Astrocyte (in vitro differentiated cells and primary cell): Measurements from ENCODE around the gene SMLR1. TPM values are rescaled to one million over a fixed set of nuclear protein-coding genes. Genes with fewer than 3 reads are reported as not detected.

ENCODE experiments used
- DNase-seq: peaks from one replicate; pipeline ENCODE4 v3.0.0-alpha.2; 2010; ENCODE audit warnings: low read depth
- FAIRE-seq: peaks from 2 replicates; lab custom pipeline; 2011; peaks lifted over from hg19 to GRCh38; lab: Jason Lieb, UNC
- H2AFZ ChIP-seq: 2 replicates; pipeline ENCODE4 v1.6.0; 2012; ENCODE audit warnings: low read depth, low read length, inconsistent platforms
- H3K27ac ChIP-seq: 2 replicates; pipeline ENCODE4 v1.5.1; 2011; ENCODE audit warnings: low read depth, low read length, inconsistent platforms
- H3K27me3 ChIP-seq: 2 replicates; pipeline ENCODE4 v1.6.0; 2011; ENCODE audit warnings: low read length, inconsistent platforms; ENCODE audit not compliant: insufficient read depth
- H3K36me3 ChIP-seq: 2 replicates; pipeline ENCODE4 v1.5.1; 2011; ENCODE audit warnings: low read length, inconsistent platforms; ENCODE audit not compliant: insufficient read depth
- H3K4me1 ChIP-seq: 2 replicates; pipeline ENCODE4 v1.5.1; 2011; ENCODE audit warnings: low read length, inconsistent platforms; ENCODE audit not compliant: insufficient read depth
- H3K4me2 ChIP-seq: 2 replicates; pipeline ENCODE4 v1.6.0; 2012; ENCODE audit warnings: low read length, inconsistent platforms
- H3K4me3 ChIP-seq: 2 replicates; pipeline ENCODE4 v1.5.1; 2011; ENCODE audit warnings: low read depth, mild to moderate bottlenecking, low read length, inconsistent platforms; ENCODE audit not compliant: insufficient read depth
- H3K79me2 ChIP-seq: 2 replicates; pipeline ENCODE4 v1.6.0; 2012; ENCODE audit warnings: mild to moderate bottlenecking, low read length, inconsistent platforms; ENCODE audit not compliant: insufficient read depth
- H3K9ac ChIP-seq: 2 replicates; pipeline ENCODE4 v1.6.0; 2012; ENCODE audit warnings: mild to moderate bottlenecking, low read length, inconsistent platforms
- H3K9me3 ChIP-seq: 2 replicates; pipeline ENCODE4 v1.5.1; 2012; ENCODE audit warnings: low read depth, mild to moderate bottlenecking, low read length, inconsistent platforms; ENCODE audit not compliant: insufficient read depth
- H4K20me1 ChIP-seq: 2 replicates; pipeline ENCODE4 v1.6.0; 2012; ENCODE audit warnings: low read length, inconsistent platforms; ENCODE audit not compliant: insufficient read depth
- H3K27ac Mint-ChIP-seq: one replicate; pipeline ENCODE4 v1.8.0; 2021; ENCODE audit warnings: mild to moderate bottlenecking, mixed read lengths; ENCODE audit not compliant: unreplicated experiment
- H3K27me3 Mint-ChIP-seq: one replicate; pipeline ENCODE4 v1.8.0; 2021; ENCODE audit warnings: low read depth, mixed read lengths; ENCODE audit not compliant: unreplicated experiment
- H3K36me3 Mint-ChIP-seq: one replicate; pipeline ENCODE4 v1.8.0; 2021; ENCODE audit warnings: low read depth, mixed read lengths; ENCODE audit not compliant: unreplicated experiment
- H3K4me1 Mint-ChIP-seq: one replicate; pipeline ENCODE4 v1.8.0; 2021; ENCODE audit warnings: low read depth, mixed read lengths; ENCODE audit not compliant: unreplicated experiment
- H3K4me3 Mint-ChIP-seq: one replicate; pipeline ENCODE4 v1.8.0; 2021; ENCODE audit warnings: mild to moderate bottlenecking, moderate library complexity, mixed read lengths; ENCODE audit not compliant: unreplicated experiment
- H3K9me3 Mint-ChIP-seq: one replicate; pipeline ENCODE4 v1.8.0; 2021; ENCODE audit warnings: mild to moderate bottlenecking, mixed read lengths; ENCODE audit not compliant: unreplicated experiment
- CTCF ChIP-seq: IDR thresholded peaks from 2 replicates; pipeline ENCODE4 v1.5.1; 2011; ENCODE audit warnings: low read depth, mild to moderate bottlenecking, inconsistent platforms, low read length, moderate library complexity; ENCODE audit not compliant: insufficient read depth
- EZH2 ChIP-seq: IDR thresholded peaks from 2 replicates; pipeline ENCODE4 v1.6.1; 2012; ENCODE audit warnings: mild to moderate bottlenecking, low read length, inconsistent platforms; ENCODE audit not compliant: insufficient read depth
- total RNA-seq: library from RNA; stranded (reverse); gene quantifications from 2 replicates; pipeline ENCODE4 v1.2.1, GENCODE V29; 2021

The SMLR1 gene
- total RNA-seq, 1 donor from 2014 or later = not detected

- H3K36me3 Mint-ChIP-seq = no peaks in the 10 kb centered on the region
These were observed 12.2 kb downstream of the SMLR1 start for GRCh38 chr6:130839379-130839778.

GRCh38 chr6:130840050-130840449 lies 12.8 kb downstream of the SMLR1 start:
- H3K27me3 Mint-ChIP-seq = no peaks in the 10 kb centered on the region
- FAIRE-seq = no peak
- no peak overlapping the region for H3K9ac ChIP-seq

More at GRCh38 chr6:130839379-130839778, 12.2 kb downstream of the SMLR1 start:
- Mint-ChIP-seq H3K27me3 (no peaks in the 10 kb centered on the region), H3K4me1 (peaks cover 3% of the 10 kb centered on the region), H3K27ac (no peak overlapping the region), H3K4me3 (no peak overlapping the region), H3K9me3 (no peaks in the 10 kb centered on the region)
- Histone ChIP-seq H3K36me3 (no peaks in the 10 kb centered on the region), H2AFZ (no peak overlapping the region), H3K27me3 (no peaks in the 10 kb centered on the region), H3K9me3 (no peaks in the 10 kb centered on the region), H3K4me1 (no peaks in the 10 kb centered on the region), H3K9ac (no peak overlapping the region), H4K20me1 (no peaks in the 10 kb centered on the region), H3K4me3 (no peak overlapping the region), H3K4me2 (no peak overlapping the region), H3K79me2 (no peaks in the 10 kb centered on the region), H3K27ac (no peak overlapping the region)
- no peak for DNase-seq
- no peak for FAIRE-seq
- TF ChIP-seq EZH2 (no peak), CTCF (no peak)

More at GRCh38 chr6:130840050-130840449, 12.8 kb downstream of the SMLR1 start:
- Mint-ChIP-seq H3K9me3 (no peaks in the 10 kb centered on the region), H3K4me1 (peaks cover 3% of the 10 kb centered on the region), H3K27ac (no peak overlapping the region), H3K4me3 (no peak overlapping the region), H3K36me3 (no peaks in the 10 kb centered on the region)
- H3K79me2 ChIP-seq = no peaks in the 10 kb centered on the region
- H2AFZ ChIP-seq = no peak overlapping the region
- no peak overlapping the region for H3K4me2 ChIP-seq
- TF ChIP-seq CTCF (no peak), EZH2 (no peak)
- no peaks in the 10 kb centered on the region for H4K20me1 ChIP-seq
- no peaks in the 10 kb centered on the region for H3K36me3 ChIP-seq
- no peaks in the 10 kb centered on the region for H3K4me1 ChIP-seq
- no peaks in the 10 kb centered on the region for H3K9me3 ChIP-seq
- no peaks in the 10 kb centered on the region for H3K27me3 ChIP-seq
- no peak overlapping the region for H3K27ac ChIP-seq
- no peak for DNase-seq
- H3K4me3 ChIP-seq = no peak overlapping the region
